Osteoblast (primary cell): Measurements from ENCODE around the gene TRIM28. TPM values are rescaled to one million over a fixed set of nuclear protein-coding genes. Genes with fewer than 3 reads are reported as not detected.
A peak's percentile ranks its signal among the peaks of the same experiment; 100 is the strongest.

Source experiments
- DNase-seq: peaks from one replicate; pipeline ENCODE4 v3.0.0; 2011; ENCODE audit warnings: low spot score, mixed read lengths; ENCODE audit not compliant: insufficient read length; ENCODE audit errors: missing footprints
- H2AFZ ChIP-seq: 2 replicates; pipeline ENCODE4 v1.6.0; 2011; ENCODE audit warnings: mild to moderate bottlenecking, low read length
- H3K27ac ChIP-seq: 2 replicates; pipeline ENCODE4 v1.5.1; 2011; ENCODE audit warnings: mild to moderate bottlenecking, low read depth, low read length, moderate library complexity
- H3K27me3 ChIP-seq: 2 replicates; pipeline ENCODE4 v1.6.0; 2012; ENCODE audit warnings: mild to moderate bottlenecking, control low read depth, inconsistent platforms, low read length, moderate library complexity; ENCODE audit not compliant: insufficient read depth
- H3K36me3 ChIP-seq: 2 replicates; pipeline ENCODE4 v1.5.1; 2011; ENCODE audit warnings: mild to moderate bottlenecking, low read length, control low read depth, moderate library complexity; ENCODE audit not compliant: insufficient read depth
- H3K4me1 ChIP-seq: 2 replicates; pipeline ENCODE4 v1.5.1; 2011; ENCODE audit warnings: mild to moderate bottlenecking, low read length, control low read depth, moderate library complexity; ENCODE audit not compliant: insufficient read depth
- H3K4me2 ChIP-seq: 2 replicates; pipeline ENCODE4 v1.6.0; 2011; ENCODE audit warnings: mild to moderate bottlenecking, low read length; ENCODE audit not compliant: insufficient read depth
- H3K4me3 ChIP-seq: fragments of 200-600 bp; sonication (generic); 3 replicates; pipeline ENCODE4 v1.5.1; 2012; ENCODE audit warnings: mild to moderate bottlenecking, low read length, inconsistent platforms; ENCODE audit not compliant: insufficient read depth
- H3K79me2 ChIP-seq: 2 replicates; pipeline ENCODE4 v1.6.0; 2012; ENCODE audit warnings: mild to moderate bottlenecking, low read length, control low read depth, inconsistent platforms; ENCODE audit not compliant: insufficient read depth
- H3K9me3 ChIP-seq: 2 replicates; pipeline ENCODE4 v1.5.1; 2011; ENCODE audit warnings: low read depth, low read length, control low read depth
- H4K20me1 ChIP-seq: 2 replicates; pipeline ENCODE4 v1.6.0; 2012; ENCODE audit warnings: mild to moderate bottlenecking, low read length, control low read depth; ENCODE audit not compliant: insufficient read depth
- CTCF ChIP-seq: IDR thresholded peaks from 2 replicates; pipeline ENCODE4 v1.5.1; 2011; ENCODE audit warnings: mild to moderate bottlenecking, low read depth, low read length, moderate library complexity; ENCODE audit errors: extremely low read depth
- total RNA-seq: library from RNA; depleted of rRNA; stranded (reverse); fragments of >200 nt; gene quantifications from 2 replicates; pipeline ENCODE4 v1.2.3, GENCODE V29; 2012

The TRIM28 gene
- total RNA-seq, 1 donor = 224 TPM

- Histone ChIP-seq H3K4me1 (peaks cover 4% of the 10 kb centered on the region), H3K4me3 (no peak overlapping the region), H2AFZ (no peak overlapping the region), H3K27ac (no peak overlapping the region), H3K27me3 (peaks cover 1% of the 10 kb centered on the region), H3K4me2 (no peak overlapping the region), H3K9me3 (no peaks in the 10 kb centered on the region), H4K20me1 (no peaks in the 10 kb centered on the region), H3K79me2 (peaks cover 10% of the 10 kb centered on the region), H3K36me3 (peaks cover 20% of the 10 kb centered on the region)
- peak; percentile 68 for DNase-seq
- no peak for TF ChIP-seq CTCF
These were observed 24.7 kb downstream of the TRIM28 start for GRCh38 chr19:58568453-58569130.

GRCh38 chr19:58569191-58569942 is 25.5 kb downstream of the TRIM28 start:
- H3K4me2 ChIP-seq = no peak overlapping the region
- no peaks in the 10 kb centered on the region for H3K9me3 ChIP-seq
- TF ChIP-seq CTCF = no peak
- H3K79me2 ChIP-seq = peaks cover 10% of the 10 kb centered on the region
- no peak overlapping the region for H3K27ac ChIP-seq
- no peak overlapping the region for H3K4me3 ChIP-seq
- peaks cover 20% of the 10 kb centered on the region for H3K36me3 ChIP-seq
- H4K20me1 ChIP-seq = no peaks in the 10 kb centered on the region
- H3K4me1 ChIP-seq = peaks cover 11% of the 10 kb centered on the region
- peak; percentile 52 for DNase-seq
- no peak overlapping the region for H2AFZ ChIP-seq
- H3K27me3 ChIP-seq = no peaks in the 10 kb centered on the region

GRCh38 chr19:58569943-58570670 is 26.2 kb downstream of the TRIM28 start:
- no peak overlapping the region for H3K27ac ChIP-seq
- H3K36me3 ChIP-seq = peaks cover 20% of the 10 kb centered on the region
- no peak overlapping the region for H3K4me3 ChIP-seq
- DNase-seq = peak; percentile 48
- no peaks in the 10 kb centered on the region for H3K9me3 ChIP-seq
- no peaks in the 10 kb centered on the region for H4K20me1 ChIP-seq
- H3K4me1 ChIP-seq = peaks cover 13% of the 10 kb centered on the region
- no peak for TF ChIP-seq CTCF
- no peaks in the 10 kb centered on the region for H3K27me3 ChIP-seq
- no peak overlapping the region for H2AFZ ChIP-seq
- H3K4me2 ChIP-seq = no peak overlapping the region
- peaks cover 10% of the 10 kb centered on the region for H3K79me2 ChIP-seq
